ENCODE data around the gene NKX1-1.
"Not testable (repeated sequence)": the region's sequence is repeated elsewhere in the genome, so short reads cannot be mapped to it uniquely, and the experiment has no call there.

Gene NKX1-1

DNA sequence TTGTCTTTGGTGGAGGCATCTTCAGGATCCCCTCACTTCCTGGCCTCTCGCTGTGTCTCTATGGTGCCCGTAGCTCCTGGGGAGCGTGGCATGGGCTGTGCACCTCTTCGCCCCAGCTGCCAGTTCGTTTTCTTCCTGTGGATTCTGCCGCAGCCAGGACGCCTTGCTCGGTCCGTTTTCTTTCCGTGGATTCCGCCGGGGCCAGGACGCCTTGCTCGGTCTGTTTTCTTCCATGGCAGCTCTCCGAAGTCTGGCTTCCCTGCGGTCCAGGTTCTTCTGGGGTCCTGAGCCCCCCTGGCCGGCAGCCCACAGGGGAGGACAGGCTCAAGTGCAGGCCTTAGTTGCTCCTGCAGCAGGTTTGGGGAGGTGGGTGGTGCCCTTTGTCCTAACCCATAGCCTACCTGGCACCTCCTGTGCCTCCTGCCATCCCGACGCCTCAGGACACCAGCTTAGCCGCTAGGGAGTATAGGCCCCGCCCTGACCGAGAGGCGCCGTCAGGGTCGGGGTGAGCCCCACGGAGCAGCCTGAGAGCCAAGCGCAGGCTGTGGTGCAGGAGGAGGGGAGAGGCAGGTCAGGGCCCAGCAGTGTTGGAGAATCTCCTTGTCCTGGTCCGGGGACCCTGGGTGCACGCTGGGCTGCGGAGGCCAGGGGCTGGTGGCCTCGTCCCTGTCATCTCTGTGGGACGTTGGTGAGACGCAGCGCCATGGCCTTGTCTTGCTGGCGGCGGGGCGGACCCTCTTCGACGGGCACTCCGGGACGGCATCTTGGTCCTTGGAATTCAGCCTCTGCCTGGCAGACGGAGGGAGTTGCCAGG, 32.1 kb downstream of the NKX1-1 start:
- DNase-seq (ENCODE audit: low spot score) = no peak

DNA sequence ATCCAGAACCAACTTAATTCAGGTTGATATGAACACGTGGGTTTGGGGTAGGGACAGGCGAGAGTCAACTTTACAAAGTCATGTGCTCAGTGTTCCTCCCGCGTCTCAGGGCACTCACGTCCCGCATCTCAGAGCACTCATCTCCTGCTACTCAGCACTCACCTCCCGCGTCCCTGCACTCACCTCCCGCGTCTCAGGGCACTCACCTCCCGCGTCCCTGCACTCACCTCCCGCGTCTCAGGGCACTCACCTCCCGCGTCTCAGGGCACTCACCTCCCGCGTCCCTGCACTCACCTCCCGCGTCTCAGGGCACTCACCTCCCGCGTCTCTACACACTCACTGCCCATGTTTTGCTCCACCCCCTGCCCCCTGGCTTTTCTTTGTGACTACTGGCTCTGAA, 33.7 kb downstream of the NKX1-1 start:
- DNase-seq (ENCODE audit: low spot score) = not testable (repeated sequence)

DNA sequence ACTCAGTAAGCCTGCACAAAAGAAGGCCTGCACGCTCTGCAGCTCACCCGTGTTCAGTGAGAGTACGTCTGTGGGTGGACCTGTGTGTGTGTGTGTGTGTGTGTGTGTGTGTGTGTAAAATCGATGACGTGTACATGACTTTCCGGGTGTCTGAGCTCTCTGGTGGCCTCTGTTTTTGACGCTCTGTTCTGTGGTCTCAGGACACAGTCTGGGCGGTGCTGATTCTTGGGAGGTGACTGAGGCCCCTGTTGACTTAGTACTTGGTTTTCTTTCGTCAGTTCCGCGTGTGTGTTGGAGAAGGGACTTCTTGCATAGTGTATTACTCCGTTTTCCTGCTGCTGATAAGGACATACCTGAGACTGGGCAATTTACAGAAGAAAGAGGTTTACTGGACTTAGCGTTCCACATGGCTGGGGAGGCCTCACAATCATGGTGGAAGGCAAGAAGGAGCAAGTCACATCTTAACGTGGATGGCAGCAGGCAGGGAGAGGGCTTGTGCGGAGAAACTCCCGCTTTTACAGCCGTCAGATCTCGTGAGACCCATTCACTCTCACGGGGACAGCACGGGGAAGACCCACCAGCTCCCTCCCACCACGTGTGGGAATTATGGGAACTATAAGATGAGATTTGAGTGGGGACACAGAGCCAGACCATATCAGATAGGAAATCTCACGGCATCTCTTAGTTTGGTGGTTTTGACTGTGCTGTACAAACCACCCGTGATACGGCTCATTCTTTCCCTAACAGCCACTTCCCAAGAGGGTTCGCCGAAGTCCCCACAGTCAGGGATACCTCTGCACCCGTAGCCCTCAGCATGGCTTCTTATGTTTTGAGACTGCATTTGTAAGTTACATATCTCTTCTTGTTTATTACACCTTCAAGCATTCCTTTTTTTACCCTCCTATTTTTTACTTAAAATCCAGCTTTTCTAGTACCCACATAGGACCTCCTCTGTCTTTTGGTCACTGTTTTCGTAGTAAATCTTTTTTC, 34.8 kb downstream of the NKX1-1 start:
- DNase-seq (ENCODE audit: low spot score) = no peak

DNA sequence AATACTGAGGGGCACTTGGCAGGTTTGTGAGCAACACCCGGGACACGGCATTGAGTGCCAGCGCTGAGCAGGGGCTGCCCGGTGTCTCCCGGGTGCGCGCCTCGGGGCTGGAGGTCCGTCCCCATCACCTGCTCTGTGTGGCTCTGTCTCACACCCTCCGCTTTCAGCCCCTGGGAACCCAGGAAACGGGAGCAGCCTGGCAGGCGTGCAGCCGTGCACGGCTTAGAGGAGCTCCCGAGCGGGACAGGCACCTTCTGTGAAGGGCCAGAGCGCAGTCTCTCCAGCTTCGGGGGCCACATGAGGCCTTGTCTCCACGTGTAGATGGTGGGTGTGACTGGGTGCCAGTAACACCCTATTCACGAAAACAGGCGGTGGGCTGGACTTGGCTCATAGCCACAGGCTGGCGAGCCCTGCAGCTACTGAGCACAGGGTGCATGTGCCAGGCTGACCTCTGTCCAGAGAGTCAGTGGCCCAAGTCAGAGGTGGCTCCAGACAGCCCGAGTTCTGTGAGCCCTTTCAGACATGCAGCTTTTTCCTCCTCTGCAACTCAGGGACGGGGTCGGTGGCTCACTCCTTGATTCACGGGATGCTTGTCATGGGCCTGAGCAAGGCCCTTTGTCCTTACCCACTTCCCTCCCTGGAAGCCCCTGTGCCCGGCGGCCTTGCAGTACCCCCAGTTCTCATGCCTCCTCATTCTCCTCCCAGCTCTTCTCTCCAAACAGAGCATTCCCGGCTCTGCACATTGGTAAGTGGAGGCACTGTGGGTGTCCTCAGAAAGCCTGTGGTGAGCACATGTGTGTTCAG, 35.7 kb downstream of the NKX1-1 start:
- DNase-seq (ENCODE audit: low spot score) = no peak

DNA sequence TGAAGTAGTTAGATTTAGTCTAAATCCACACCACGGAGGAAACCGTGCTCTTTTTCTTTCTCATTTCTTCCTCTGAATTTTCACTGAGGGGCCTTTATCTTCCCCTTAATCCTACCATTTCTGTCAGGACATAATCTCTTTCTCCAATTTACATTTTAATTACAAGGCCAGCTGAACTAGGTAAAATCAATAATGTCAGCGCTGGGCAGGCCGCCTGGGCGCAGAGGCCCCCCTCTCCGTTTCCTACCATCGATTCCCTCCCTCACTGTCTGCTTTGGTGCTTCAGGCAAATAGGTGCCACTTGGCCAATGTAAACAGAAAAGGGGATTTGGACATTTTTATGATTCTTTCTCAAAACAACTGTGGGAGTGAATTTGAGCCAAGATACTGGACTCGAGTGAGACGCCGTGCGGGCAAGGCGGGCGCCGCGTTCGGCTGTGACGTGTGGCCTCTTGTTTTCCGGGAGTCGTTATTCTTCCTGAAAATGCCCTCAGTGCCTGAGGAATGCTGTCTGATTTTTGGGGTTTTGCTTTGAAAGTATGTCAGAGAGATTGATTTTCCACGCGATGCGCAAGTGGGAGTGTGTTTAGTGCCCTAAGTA, 36.7 kb downstream of the NKX1-1 start:
- DNase-seq (ENCODE audit: low spot score) = no peak

DNA sequence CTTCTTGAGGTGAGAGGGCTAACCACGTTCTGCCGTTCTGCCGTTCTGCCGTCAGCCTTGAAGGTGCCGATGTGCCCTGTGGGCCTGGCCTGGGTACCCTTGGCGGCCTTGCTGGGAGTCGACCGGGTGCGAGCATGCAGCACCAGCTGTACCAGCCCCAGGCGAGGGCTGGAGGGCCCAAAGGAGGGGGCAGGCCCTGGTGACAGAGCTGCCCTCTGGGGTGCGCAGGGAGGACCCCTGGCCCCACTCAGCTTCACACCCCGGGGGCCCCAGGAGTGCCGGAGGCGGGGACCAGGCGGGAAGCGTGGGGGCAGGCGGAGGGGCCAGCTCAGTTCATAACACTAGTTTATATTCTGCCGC, 37.2 kb downstream of the NKX1-1 start:
- DNase-seq (ENCODE audit: low spot score) = no peak

DNA sequence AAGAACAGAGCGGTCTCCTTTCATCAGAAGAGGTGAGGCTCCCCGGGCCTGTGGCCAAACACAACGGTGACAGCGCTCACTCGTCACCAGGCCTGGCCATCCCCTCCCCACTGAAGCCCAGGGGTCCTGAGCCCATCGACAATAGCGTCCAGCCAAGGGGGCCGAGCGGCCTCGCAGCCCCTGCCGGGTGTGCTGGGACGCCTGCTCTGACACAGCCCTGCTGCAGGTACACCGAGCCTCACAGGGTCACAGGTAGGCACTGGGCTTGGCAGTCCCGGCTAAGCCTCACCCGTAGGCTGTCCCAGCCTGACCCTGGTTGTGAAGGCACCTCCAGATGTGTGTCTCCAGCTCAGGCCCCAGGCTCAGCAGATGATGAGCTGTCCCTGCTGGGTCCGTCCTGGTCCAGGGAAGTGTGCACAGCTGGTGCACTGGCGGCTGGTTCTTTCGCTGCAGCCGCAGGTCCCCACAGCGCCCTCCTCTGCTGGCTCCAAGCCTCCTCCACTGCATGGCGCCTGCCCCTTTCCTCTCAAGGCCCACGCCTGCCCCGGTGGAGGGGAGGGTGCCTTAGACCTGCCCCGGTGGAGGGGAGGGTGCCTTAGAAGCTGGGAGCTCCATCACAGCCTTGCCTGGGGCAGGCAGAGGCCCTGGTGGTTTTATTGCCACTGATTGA, 37.7 kb downstream of the NKX1-1 start:
- no peak for DNase-seq (ENCODE audit: low spot score)

DNA sequence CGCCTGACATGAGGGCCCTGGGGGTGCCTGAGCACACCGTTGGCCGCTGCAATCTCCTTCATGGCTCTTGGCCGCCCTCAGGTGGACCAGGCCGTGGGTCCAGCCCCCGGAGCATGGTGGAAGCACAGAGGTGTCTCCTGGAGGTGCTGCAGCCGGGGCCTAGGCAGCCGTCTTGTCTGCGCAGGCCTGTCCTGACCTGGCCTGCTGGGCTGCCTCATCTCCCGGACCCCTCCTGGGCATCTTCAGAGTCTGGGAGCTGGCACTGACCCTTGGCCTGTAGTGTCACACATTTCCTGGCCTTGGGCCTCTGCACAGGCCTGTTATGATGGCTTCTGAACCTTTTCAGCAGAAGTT, 38.3 kb downstream of the NKX1-1 start:
- DNase-seq (ENCODE audit: low spot score) = no peak

DNA sequence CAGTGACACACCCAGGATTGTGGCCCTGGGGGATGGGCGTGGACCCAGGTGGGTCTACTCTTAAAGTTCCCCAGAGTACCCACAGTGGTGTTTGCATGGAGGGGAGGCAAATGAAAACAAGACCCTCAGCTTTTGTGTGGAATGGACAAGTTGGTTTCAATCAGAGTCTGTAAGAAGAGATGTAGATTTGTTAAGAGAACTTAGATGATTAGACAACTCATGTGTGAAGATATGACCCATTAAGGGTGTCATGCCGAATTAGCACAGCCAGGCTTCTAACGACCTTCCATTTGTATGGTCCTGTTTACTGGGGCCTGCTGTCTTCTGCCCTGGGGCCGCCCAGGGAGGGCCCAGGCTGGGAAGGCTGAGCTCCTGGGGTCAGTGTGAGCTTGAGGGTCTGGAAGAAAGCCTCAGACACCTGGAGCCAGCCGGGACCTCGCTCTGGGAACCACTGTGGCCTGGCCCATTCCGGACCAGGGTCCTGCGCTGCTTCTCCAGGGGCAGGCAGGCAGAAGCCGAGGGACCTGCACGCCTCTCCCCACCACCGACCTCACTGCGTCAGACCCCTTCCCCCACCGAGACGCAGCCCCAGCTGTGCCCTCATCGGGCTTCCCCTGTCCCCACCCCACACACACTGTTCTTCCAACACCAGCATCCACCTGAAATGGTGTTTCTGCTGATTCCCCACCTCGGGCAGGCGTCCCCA, 38.9 kb downstream of the NKX1-1 start:
- no peak for DNase-seq (ENCODE audit: low spot score)

DNA sequence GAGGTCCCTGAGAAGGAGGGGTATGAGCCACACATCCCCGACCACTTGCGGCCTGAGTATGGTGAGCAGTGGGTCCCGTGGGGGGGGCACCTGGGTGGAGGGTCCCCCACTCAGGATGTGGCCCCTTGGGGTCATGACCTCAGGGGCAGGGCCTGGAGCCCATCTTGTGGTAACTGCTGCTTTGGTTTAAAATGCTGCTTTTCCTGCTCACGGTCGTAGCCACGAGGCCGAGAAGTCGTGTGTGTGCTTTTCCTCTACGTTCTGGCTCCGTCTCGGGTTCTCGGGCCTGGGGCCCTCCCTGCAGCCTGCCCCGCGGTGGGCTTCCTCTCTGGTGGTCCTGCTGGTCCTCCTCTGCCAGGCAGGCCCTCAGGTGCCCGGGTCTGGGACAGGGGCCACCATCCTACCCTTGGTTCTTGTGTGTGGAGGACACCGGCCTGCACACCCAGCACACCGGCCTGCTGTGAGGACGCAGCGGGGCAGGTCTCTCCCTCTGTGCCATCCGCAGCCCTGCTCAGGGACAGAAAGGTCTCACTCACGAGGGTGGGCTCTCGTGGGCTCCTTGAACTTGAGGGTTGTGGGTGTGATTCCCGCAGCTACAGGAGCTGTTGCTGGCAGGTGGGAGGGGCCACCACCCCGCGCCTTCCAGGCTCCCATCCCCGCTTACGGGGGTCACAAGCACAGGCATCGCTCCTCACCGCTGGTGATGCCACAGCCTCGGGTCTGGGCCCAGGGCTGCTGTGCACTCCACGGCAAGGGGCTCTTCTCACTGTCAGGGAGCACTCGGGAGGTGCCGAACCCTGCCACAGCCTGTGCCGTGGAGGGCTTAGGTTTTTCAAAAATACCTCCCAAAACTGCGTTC, 39.6 kb downstream of the NKX1-1 start:
- no peak for DNase-seq (ENCODE audit: low spot score)

DNA sequence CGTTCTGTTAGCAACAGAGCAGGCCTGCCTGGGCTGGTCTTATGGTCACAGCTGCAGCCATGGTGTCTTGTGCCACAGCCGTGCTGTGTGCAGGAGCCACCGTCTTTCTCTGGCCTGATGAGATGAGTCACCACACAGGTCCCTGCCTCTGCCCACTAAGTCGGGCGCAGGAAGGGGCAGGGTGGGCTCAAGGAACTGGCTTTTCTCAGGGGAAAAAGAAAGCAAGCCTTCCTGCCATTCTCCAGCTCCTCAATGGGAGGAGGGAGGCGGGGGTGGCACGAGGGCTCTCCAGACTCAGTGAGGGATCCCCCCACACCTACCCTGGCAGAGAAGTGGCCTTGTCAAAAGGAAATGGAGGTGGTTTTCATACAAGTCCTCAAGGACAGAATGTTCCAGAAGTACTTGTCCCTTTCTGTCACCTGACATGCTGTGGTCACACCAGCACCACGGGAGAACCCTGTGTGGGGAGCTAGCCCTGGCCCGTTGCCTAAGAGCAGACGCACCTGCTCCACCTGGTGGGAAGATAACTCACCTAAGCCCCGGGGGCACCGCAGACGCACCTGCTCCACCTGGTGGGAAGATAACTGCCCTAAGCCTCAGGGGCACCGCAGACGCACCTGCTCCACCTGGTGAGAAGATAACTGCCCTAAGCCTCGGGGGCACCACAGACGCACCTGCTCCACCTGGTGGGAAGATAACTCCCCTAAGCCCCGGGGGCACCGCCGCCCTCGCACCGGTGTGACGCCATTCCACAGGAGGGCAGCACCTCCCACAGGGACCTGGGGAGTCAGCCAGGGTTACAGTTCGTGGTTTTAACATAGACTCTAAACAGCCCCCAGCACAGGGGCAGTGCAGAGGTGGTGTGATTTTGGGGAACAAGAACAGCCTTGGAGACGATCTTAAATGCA, 40.7 kb downstream of the NKX1-1 start:
- no peak for DNase-seq (ENCODE audit: low spot score)

DNA sequence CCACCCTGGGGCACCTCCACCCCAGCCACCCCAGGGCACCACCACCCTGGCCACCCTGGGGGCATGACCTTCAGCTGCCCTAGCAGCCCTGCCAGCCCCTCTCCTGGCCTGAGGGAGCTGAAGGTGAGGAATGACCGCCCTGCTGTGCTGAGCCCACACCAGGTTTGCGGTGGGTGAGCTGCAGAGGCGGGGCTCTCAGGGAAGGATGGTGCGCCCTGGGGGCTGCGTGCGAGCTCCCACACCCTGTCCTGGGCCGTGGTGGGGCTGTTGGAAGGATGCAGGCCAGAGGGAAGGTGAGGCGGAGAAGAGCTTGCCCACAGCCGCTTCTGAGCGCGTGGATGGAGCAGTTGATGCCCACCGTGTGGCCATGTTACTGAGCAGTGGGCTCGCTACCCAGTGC, 41.5 kb downstream of the NKX1-1 start:
- no peak for DNase-seq (ENCODE audit: low spot score)

DNA sequence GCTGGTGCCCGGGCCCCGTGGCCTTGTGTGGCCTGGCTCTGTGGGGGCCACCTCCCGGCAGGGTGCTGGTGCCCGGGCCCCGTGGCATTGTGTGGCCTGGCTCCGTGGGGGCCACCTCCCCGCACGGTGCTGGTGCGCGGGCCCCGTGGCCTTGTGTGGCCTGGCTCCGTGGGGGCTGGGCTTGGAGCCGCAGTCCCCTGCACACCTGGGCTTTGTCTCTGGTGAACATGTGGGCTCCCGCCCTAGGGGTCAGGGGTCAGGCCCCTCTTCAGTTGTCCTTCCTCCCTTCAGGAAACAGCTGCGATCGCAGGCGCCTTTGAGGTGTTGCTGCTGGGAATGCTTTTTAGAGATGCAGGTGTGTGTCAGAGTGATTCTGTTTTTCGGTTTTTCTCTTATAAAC, 42.0 kb downstream of the NKX1-1 start:
- DNase-seq (ENCODE audit: low spot score) = no peak

DNA sequence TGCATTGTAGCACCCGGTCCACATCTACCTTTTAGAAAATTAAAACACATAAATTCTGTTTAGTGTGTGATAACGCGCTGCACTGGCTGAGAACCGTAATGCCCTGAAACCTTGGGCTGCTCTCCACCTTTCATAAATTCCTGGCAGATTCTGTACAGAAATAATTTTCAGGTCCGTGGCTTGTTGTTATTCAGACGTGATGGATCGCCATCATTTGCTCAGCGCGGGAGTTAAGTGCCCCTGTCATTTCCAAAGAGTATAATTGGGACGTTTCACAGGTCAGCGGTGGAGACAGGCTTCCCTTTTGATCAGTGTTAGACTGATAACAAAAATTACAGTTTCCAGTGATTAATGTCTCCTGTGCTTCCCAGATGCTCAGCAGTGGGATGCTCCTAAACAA, 42.7 kb downstream of the NKX1-1 start:
- no peak for DNase-seq (ENCODE audit: low spot score)

DNA sequence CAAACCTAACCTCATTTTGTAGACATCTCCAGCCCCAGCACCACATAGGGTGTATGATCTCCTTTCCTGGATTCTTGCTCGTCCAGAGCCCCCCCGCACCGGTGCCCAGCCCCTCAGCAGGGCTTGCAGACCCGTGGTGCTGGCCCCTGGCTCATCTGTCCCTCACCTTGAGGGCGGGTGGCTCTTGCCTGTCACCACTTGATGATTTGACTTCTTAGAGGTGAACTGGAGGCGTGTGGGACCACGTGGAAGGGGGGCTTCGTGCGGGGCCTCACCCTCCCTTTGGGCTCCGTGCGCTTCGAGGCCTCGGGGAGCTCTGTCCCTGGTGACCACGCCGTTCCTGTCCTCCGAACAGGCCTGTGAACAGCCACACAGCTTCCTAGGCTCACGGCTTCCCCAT, 43.7 kb downstream of the NKX1-1 start:
- no peak for DNase-seq (ENCODE audit: low spot score)

DNA sequence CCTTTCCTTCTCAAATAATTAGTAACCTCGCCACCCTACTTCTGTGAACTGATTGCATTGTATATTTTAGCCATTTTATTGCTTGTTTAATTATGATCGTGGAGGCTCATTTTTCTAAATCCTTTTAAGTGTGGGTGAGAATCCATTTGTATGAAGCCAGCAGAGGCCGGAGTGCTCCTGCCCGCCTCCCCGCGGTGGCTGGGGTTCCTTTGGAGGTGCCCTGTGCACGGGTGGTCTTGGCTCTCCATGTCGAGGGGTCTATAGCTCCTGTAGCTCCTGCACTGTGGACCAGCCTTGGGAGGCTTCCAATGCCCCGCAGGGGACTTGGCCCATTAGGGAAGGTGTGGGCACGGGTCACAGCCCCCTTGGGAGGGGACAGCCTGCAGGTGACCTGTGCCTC, 44.2 kb downstream of the NKX1-1 start:
- DNase-seq (ENCODE audit: low spot score) = no peak

DNA sequence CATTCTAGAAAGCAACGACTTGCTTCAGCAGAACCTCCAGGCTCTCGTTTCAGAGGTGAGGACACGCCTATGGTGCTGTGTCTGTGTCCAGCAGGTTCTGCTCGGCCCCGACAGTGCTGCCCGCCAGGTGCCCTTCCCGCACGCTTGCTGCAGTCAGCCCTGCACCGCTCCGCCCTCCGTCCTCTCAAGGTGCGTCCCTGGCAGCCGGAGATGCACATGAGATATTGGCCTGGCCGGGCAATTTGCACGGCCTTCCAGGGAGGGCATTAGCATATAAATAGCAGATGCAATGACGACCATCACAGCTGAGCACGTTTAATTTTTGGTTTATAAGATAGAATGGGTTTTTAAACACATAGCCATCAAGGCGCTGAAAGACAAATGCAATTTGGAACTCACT, 44.8 kb downstream of the NKX1-1 start:
- no peak for DNase-seq (ENCODE audit: low spot score)

DNA sequence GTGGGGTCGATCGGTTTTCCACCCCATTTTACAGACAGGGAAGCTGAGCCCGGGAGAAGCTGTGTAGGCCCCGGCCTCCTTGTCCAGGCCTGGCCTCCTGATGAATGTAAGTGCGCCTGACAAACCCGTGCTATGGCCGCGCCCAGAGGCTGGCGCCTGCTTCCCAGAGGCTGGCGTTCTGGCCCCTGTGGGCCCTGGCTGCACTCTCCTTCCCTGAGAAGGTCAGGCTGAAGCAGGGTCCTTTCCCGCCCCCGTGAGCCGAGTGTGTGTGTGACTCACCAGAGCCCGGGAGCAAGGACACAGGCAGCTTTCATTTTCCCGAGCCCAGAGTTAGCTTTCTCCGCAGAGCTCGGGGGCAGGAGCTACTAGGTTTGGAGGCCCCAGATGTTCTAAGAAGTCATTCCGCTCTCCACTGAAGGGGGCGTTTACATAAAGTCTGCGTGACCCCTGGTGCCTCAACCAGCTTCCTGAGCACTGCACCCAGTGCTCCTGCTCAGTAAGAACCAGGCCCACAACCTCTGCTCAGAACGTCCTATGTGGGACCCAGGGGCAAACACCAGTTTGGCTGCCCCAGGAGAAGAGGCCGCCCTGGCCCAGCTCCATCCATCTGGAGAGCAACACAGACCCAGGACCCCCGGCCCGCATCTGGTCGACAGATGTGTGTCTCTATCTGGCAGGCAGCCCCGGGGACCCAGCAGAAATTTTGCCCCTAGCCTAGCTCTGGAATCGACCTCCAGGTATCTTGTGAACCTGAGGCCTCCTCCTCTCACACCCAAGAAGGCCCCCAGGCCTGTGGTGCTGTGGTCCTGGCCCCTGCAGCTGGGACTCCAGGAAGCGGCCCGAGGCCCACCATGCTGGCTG, 45.6 kb downstream of the NKX1-1 start:
- DNase-seq (ENCODE audit: low spot score) = no peak

Measured in kidney capillary endothelial cell (primary cell).